ENCODE measurements around the gene DNAJC18.

DNAJC18 gene

DNA sequence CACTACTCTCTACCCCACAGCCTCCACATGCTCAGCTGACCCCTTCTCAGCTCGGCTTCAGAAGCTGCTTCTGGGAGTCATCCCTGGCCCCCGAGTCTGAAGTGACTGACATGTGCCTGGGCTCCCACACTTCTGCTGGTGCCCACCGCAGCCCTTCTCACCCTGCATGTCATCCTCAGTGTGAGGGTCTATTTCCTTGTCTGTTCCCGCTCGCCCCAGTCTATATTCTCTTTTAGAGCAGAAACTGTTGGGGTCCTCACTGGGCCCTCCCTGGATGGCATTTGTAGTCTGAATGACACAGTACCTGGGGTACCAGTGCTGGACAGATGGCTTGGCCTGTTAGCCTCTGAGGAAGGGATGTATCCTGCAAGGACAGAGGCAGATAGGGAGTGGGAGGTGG is 17.9 kb upstream of the DNAJC18 start:
- no peak for TF ChIP-seq FOXK2 (IDR thresholded peaks at IDR 0.05)
- ChIA-PET CTCF (interaction anchor here (1.4 kb wide), 1 partner anchor 12 kb away, joined by 3 read pairs; no protein-coding TSS in a partner anchor), POLR2A (interaction anchor here (4.4 kb wide), 1 partner anchor 18 kb away, joined by 20 read pairs; the partner anchor contains the start of gene DNAJC18)
- DNase-seq (ENCODE audit: extremely low spot score) = no peak

DNA sequence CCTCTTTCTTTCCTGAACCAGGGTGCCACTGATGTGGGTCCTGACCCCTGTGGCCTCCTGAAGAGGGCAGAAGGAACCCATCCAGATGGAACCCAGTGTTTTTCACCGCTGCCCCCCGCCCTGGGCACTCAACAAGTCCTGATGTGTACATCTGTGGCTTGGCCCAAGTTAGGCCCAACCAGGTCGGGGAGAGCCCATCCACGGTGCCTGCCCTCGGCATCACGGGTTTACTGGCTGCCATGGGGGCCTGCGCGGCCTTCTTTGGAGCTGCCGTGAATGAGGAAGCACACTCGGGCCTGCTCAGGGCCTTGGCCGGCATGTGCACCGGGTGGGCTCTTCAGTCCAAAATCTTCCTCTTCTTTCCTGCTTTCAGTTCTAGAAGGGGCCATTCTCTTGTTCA is 17.5 kb upstream of the DNAJC18 start:
- TF ChIP-seq TARDBP (IDR thresholded peaks at IDR 0.05) = no peak
- DNase-seq (ENCODE audit: extremely low spot score) = no peak
- POLR2A ChIA-PET = interaction anchor here (4.4 kb wide), 1 partner anchor 18 kb away, joined by 20 read pairs; the partner anchor contains the start of gene DNAJC18
- CTCF ChIA-PET = interaction anchor here (1.4 kb wide), 1 partner anchor 11 kb away, joined by 3 read pairs; no protein-coding TSS in a partner anchor

- CTCF ChIA-PET = no interaction called here
Observed at GRCh38 chr5:139454568-139455290, 15.4 kb upstream of the DNAJC18 start.

DNA sequence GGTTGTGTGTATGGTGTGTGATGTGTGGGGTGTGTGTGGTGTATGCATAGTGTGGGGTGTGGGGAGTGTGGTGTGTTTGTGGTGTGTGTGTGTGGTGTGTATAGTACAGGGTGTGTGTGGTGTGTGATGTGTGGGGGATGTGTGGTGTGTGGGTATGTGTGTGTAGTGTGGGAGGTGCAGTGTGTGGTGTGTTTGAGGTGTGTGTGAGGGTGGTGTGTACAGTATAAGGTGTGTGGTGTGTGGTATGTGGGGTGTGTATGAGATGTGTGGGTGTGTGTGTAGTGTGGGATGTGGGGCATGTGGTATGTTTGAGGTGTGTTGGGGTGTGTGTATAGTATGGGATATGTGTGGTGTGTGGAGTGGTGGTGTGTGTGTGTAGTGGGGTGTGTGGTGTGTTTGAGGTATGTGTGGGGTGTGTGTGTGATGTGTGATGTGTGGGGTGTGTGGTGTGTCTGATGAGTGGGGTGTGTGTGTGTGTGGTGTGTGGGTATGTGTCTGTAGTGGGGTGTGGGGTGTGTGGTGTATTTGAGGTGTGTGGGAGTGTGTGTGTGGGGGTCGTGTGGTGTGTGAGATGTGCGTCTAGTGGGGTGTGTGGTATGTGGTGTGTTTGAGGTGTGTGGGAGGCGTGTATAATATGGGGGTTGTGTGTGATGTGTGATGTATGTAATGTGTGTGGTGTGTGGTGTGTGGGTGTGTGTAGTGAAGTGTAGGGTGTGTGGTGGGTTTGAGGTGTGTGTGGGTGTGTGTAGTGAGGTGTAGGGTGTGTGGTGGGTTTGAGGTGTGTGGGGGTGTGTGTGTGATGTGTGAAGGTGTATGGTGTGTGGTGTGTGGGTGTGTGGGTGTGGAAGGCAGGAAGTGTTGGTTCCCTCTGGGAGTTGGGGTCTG is 14.6 kb upstream of the DNAJC18 start:
- TF ChIP-seq ZNF384 (IDR thresholded peaks at IDR 0.05) (no peak), CTBP1 (IDR thresholded peaks at IDR 0.05; ENCODE audit: borderline replicate concordance) (no peak), TARDBP (IDR thresholded peaks at IDR 0.05) (no peak; the same call in 1 of the 2 replicates), FOXM1 (IDR thresholded peaks at IDR 0.05; ENCODE audit: borderline replicate concordance) (no peak), L3MBTL2 (conservative IDR thresholded peaks at IDR 0.05) (no peak), FOXK2 (IDR thresholded peaks at IDR 0.05) (no peak), ELF4 (IDR thresholded peaks at IDR 0.05) (no peak), NFRKB (IDR thresholded peaks at IDR 0.05) (no peak), PKNOX1 (IDR thresholded peaks at IDR 0.05) (no peak), SP1 (IDR thresholded peaks at IDR 0.05) (no peak)
- DNase-seq (ENCODE audit: extremely low spot score) = no peak
- ChIA-PET CTCF (no interaction called here), POLR2A (interaction anchor here (4.4 kb wide), 1 partner anchor 15 kb away, joined by 20 read pairs; the partner anchor contains the start of gene DNAJC18)

More at GRCh38 chr5:139454568-139455290, 15.4 kb upstream of the DNAJC18 start:
- POLR2A ChIA-PET = interaction anchor here (4.4 kb wide), 1 partner anchor 16 kb away, joined by 20 read pairs; the partner anchor contains the start of gene DNAJC18
- DNase-seq (ENCODE audit: extremely low spot score) = no peak
- TF ChIP-seq FOXK2 (IDR thresholded peaks at IDR 0.05) (no peak), L3MBTL2 (conservative IDR thresholded peaks at IDR 0.05) (no peak), CTBP1 (IDR thresholded peaks at IDR 0.05; ENCODE audit: borderline replicate concordance) (no peak), FOXM1 (IDR thresholded peaks at IDR 0.05; ENCODE audit: borderline replicate concordance) (no peak), ZNF384 (IDR thresholded peaks at IDR 0.05) (no peak), SP1 (IDR thresholded peaks at IDR 0.05) (no peak), TARDBP (IDR thresholded peaks at IDR 0.05) (no peak), FOXA1 (IDR thresholded peaks at IDR 0.05) (no peak), ELF4 (IDR thresholded peaks at IDR 0.05) (no peak), PKNOX1 (IDR thresholded peaks at IDR 0.05) (no peak), ARNT (IDR thresholded peaks at IDR 0.05) (no peak), SUZ12 (IDR thresholded peaks at IDR 0.05) (no peak), HDGF (IDR thresholded peaks at IDR 0.05; ENCODE audit: borderline replicate concordance) (no peak), NFRKB (IDR thresholded peaks at IDR 0.05) (no peak), LEF1 (IDR thresholded peaks at IDR 0.05; ENCODE audit: borderline replicate concordance) (no peak), BHLHE40 (IDR thresholded peaks at IDR 0.05; ENCODE audit: borderline replicate concordance) (no peak)

GRCh38 chr5:139451878-139452660 is 12.7 kb upstream of the DNAJC18 start:
- DNase-seq (ENCODE audit: extremely low spot score) = no peak
- CTCF ChIA-PET = no interaction called here
- no peak for TF ChIP-seq FOXK2 (IDR thresholded peaks at IDR 0.05)
- TF ChIP-seq PKNOX1 (IDR thresholded peaks at IDR 0.05) = no peak
- TF ChIP-seq CTBP1 (IDR thresholded peaks at IDR 0.05; ENCODE audit: borderline replicate concordance) = no peak
- TF ChIP-seq ARNT (IDR thresholded peaks at IDR 0.05) = no peak
- no peak for TF ChIP-seq TARDBP (IDR thresholded peaks at IDR 0.05)
- no peak for TF ChIP-seq FOXM1 (IDR thresholded peaks at IDR 0.05; ENCODE audit: borderline replicate concordance)
- TF ChIP-seq L3MBTL2 (conservative IDR thresholded peaks at IDR 0.05) = no peak
- no peak for TF ChIP-seq HDGF (IDR thresholded peaks at IDR 0.05; ENCODE audit: borderline replicate concordance)
- TF ChIP-seq SP1 (IDR thresholded peaks at IDR 0.05) = no peak
- no peak for TF ChIP-seq NFRKB (IDR thresholded peaks at IDR 0.05)
- TF ChIP-seq SUZ12 (IDR thresholded peaks at IDR 0.05) = no peak
- no peak for TF ChIP-seq BHLHE40 (IDR thresholded peaks at IDR 0.05; ENCODE audit: borderline replicate concordance)
- no peak for TF ChIP-seq FOXA1 (IDR thresholded peaks at IDR 0.05)
- POLR2A ChIA-PET = no interaction called here

Data from HEK293T (cell line).